Aorta (tissue), 5 donors: ENCODE measurements around the gene FMNL2. TPM values are rescaled to one million over a fixed set of nuclear protein-coding genes. Genes with fewer than 3 reads are reported as not detected.

Source experiments
- ATAC-seq: fragments of 200-7000 bp; cut with Tn5 transposase; one replicate; pipeline ENCODE4 v1.9.1; 2022; ENCODE audit warnings: moderate library complexity; ENCODE audit not compliant: low FRiP score
- DNase-seq, 2 donors: peaks; one replicate each; pipeline ENCODE4 v3.0.0-alpha.2; 2020
- H3K27ac ChIP-seq, 2 donors: one replicate each; pipeline ENCODE4 v1.5.1; 2013; ENCODE audit warnings: low read length in 2 of 2, mild to moderate bottlenecking in 2 of 2, moderate library complexity in 2 of 2, control low read depth in 1 of 2, inconsistent platforms in 1 of 2, low read depth in 1 of 2
- H3K27me3 ChIP-seq, 2 donors: one replicate each; pipeline ENCODE4 v1.6.1; 2013; ENCODE audit warnings: control low read depth in 1 of 2, low read length in 1 of 2, mild to moderate bottlenecking in 1 of 2, moderate library complexity in 1 of 2; ENCODE audit not compliant: insufficient read depth in 2 of 2, control insufficient read depth in 1 of 2
- H3K36me3 ChIP-seq, 2 donors: one replicate each; pipeline ENCODE4 v1.6.1; 2013; ENCODE audit warnings: control low read depth in 1 of 2, low read length in 1 of 2, mild to moderate bottlenecking in 1 of 2; ENCODE audit not compliant: insufficient read depth in 2 of 2, control insufficient read depth in 1 of 2
- H3K4me1 ChIP-seq, 2 donors: one replicate each; pipeline ENCODE4 v1.6.1; 2013; ENCODE audit warnings: low read length in 2 of 2, control low read depth in 1 of 2, mild to moderate bottlenecking in 1 of 2, moderate library complexity in 1 of 2; ENCODE audit not compliant: insufficient read depth in 2 of 2, control insufficient read depth in 1 of 2
- H3K4me3 ChIP-seq, 2 donors: one replicate each; pipeline ENCODE4 v1.5.1; 2013; ENCODE audit warnings: low read length in 2 of 2, control low read depth in 1 of 2, mild to moderate bottlenecking in 1 of 2
- H3K9me3 ChIP-seq: one replicate; pipeline ENCODE4 v1.6.1; 2013; ENCODE audit warnings: mild to moderate bottlenecking, low read length; ENCODE audit not compliant: control insufficient read depth
- WGBS, 2 donors: extraction: QIAGEN DNeasy Blood & Tissue Kit; methylation state at CpG; one replicate each; pipeline ENCODE4 v1.1.7; 2013; 5-methylcytosine and 5-hydroxymethylcytosine counted together
- intact Hi-C, 2 donors: fragments of 100-400 bp; cut with DNase I; formaldehyde crosslinking; loops; one replicate each; pipeline versions ENCODE4 v1.14.2 to v1.15.0; 2022
- polyA plus RNA-seq, 2 donors: library from polyadenylated mRNA; stranded (reverse); fragments of 200-250 nt; gene quantifications; one replicate each; pipeline ENCODE4 v1.2.3, GENCODE V29; 2013
- total RNA-seq, 2 donors: library from RNA; stranded (reverse); fragmentation: NEBNext Ultra II Directional; extraction: Animal tissue kit (Norgen Biotek cat#: 25700); gene quantifications; one replicate each; pipeline ENCODE4 v1.2.1, GENCODE V29; 2021
- donor health status: healthy with polysubstance abuse.
- donor health status: Bipolar disorder and iron deficiency.
- donor health status: DM: no; HTN: no; CAD: no.
- donor health status: DM: no; HTN: no; CAD: no.
- donor health status: DM: yes; HTN: yes; CAD: no.

Gene FMNL2
- total and polyA plus RNA-seq, 4 donors = 10.7 to 55.1 (median 33.7) TPM

DNA sequence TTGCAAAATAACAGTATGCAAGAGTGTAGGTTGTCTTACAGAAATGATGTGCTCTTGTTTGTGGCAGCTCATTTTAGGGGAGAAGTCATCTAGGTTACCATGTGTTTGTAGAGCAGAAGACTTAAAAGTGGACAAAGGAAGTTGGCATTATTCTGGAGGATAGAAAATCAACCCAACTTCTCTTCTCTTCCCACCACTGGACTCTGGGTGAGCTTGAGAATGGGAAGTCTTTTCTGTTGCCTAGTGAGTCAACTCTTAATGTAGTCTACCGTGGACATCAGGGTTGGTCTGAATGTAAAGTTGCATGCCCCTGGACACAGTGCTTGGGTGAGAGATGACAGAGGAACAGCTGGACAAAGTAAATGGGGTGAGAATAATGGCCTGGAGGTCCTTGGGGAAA is 98.3 kb downstream of the FMNL2 start:
- intact Hi-C loops = no loop called here
- WGBS, 2 donors = 95% methylated on average over 1 of the region's 1 CpG
- no peak overlapping the region for H3K27ac ChIP-seq
- no peak for ATAC-seq
- H3K36me3 ChIP-seq = no peaks in the 10 kb centered on the region
- DNase-seq = no peak
- no peaks in the 10 kb centered on the region for H3K9me3 ChIP-seq
- H3K4me1 ChIP-seq = peaks cover 4 to 6% of the 10 kb centered on the region in 2 donors
- no peaks in the 10 kb centered on the region for H3K27me3 ChIP-seq
- no peak overlapping the region for H3K4me3 ChIP-seq

DNA sequence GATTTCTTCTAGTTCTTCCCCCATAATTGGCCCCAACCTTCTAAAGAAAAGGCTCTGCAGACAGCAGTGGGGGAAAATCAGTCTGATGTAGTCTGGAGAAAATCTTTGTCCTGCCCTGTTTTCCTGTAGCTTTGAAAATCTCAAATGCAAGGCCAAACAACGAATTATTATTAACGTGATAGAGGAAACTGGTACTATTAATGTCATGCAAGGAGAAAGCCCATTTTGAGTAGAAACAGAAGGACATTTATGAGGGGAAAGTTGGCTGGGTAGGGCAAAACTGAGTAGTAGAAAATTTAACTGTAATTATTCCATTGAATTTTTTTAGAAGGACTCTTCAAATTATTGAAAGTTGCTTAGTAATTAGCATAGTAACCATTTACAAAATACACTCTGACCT is 98.8 kb downstream of the FMNL2 start:
- Histone ChIP-seq H3K9me3 (no peaks in the 10 kb centered on the region), H3K27me3 (no peaks in the 10 kb centered on the region), H3K27ac (no peak overlapping the region), H3K36me3 (no peaks in the 10 kb centered on the region), H3K4me3 (no peak overlapping the region), H3K4me1 (peaks cover 4 to 6% of the 10 kb centered on the region in 2 donors)
- intact Hi-C loops = no loop called here
- no peak for DNase-seq
- ATAC-seq = no peak
- WGBS, 2 donors = 67 to 80% methylated on average over 2 of the region's 2 CpGs

DNA sequence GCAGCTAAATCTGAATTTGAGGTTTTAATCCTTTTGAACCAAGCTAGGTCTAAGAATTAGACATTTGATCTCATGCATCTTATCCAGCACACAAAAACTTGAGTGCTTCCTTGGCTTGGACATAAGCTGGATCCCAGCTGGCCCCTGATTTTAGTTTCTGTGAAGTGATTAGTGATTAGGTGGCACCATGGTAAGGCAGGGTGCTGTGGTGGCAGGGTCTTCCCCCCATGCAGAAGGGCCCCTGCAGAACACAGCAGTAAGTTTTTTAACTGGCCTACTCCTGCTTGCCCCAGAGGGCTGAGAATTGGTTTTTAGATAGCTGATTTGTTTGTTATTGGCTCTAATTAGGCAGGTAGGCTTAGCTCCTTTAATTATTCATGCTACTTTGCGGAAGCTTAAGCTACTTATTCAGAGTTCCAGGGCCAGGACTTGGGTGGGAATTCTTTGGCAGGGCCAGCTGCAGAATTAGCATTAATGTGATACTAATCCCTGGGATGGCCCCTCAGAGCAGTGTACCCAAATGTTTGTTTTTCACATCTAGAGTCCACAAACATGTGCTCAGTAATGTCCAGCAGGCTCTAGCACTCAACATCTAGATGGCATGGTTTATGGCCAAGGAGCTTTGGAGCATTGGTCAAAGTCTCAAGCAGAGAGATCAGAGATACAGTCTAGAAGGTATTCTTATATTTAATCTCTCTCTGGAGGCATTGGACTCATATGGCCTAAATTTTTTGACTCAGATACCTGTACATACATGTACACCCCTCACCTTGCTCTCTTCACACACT is 99.6 kb downstream of the FMNL2 start:
- no peak overlapping the region for H3K4me3 ChIP-seq
- DNase-seq = no peak
- intact Hi-C loops = no loop called here
- no peaks in the 10 kb centered on the region for H3K9me3 ChIP-seq
- ATAC-seq = no peak
- no peaks in the 10 kb centered on the region for H3K36me3 ChIP-seq
- H3K27me3 ChIP-seq = no peaks in the 10 kb centered on the region
- WGBS, 2 donors = 95 to 98% methylated on average over 1 of the region's 1 CpG
- peaks cover 4 to 6% of the 10 kb centered on the region in 2 donors for H3K4me1 ChIP-seq
- H3K27ac ChIP-seq = no peak overlapping the region

DNA sequence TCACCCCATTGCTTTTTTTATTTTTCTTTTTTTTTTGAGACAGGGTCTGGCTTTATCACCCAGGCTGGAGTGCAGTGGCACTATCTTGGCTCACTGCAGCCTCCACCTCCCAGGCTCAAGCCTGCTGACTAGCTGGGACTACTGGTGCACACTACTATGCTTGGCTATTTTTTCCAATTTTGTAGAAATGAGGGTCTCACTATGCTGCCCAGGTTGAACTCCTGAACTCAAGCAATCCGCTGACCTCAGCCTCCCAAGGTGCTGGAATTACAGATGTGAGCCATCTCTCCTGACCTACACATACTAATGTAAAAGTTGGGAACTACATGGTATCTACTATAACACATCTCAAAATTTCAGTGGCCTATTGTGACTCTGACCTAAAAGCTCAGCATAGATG is 101.2 kb downstream of the FMNL2 start:
- no peaks in the 10 kb centered on the region for H3K36me3 ChIP-seq
- no peaks in the 10 kb centered on the region for H3K9me3 ChIP-seq
- H3K4me3 ChIP-seq = no peak overlapping the region
- ATAC-seq (no peak), DNase-seq (no peak)
- no peak overlapping the region for H3K27ac ChIP-seq
- peaks cover 4 to 6% of the 10 kb centered on the region in 2 donors for H3K4me1 ChIP-seq
- no peaks in the 10 kb centered on the region for H3K27me3 ChIP-seq
- 98 to 100% methylated on average over 1 of the region's 1 CpG for WGBS, 2 donors
- intact Hi-C loops = no loop called here

DNA sequence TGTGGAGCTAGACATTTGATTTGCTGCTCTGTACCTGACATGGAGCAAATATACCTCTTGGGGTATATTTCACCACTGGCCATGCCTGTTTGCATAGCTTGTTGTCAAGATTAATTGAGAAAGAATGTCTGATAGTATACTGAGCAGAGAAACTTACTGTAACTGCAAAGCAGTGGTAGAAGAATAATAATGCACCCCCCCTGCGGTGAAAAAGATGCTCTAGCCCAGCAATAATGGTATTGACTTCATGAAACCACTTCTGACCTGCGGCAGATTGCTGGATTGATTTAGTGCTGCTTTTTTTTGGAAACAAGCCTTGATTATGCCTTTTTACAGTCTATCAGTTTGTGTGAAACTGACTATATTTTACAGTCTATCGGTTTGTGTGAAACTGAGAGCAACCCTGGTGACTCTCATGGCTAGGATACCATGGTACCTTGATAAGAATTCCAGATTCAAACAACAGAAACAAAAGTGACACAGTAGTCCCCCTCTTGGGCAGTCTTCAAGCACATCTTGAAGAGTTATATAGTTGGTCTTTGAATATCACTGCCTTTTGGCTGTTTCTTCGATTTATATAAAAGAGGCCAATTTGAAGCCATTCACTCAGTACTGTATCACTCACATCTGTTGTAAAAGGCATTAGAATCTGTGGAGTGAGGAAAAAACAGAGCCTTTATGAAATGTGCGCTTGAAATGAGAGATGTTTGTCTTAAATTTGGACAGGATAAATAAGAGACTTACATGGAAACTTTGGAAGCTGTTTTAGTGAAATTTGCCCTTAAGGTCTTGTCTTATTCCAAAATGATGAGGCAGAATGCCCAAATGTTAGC is 102.5 kb downstream of the FMNL2 start:
- no peaks in the 10 kb centered on the region for H3K36me3 ChIP-seq
- ATAC-seq = no peak
- H3K4me3 ChIP-seq = no peak overlapping the region
- WGBS, 2 donors = 92 to 94% methylated on average over 5 of the region's 5 CpGs
- H3K4me1 ChIP-seq = peaks cover 3% of the 10 kb centered on the region in 2 donors
- H3K9me3 ChIP-seq = no peaks in the 10 kb centered on the region
- no peaks in the 10 kb centered on the region for H3K27me3 ChIP-seq
- intact Hi-C loops = no loop called here
- no peak for DNase-seq
- H3K27ac ChIP-seq = no peak overlapping the region

DNA sequence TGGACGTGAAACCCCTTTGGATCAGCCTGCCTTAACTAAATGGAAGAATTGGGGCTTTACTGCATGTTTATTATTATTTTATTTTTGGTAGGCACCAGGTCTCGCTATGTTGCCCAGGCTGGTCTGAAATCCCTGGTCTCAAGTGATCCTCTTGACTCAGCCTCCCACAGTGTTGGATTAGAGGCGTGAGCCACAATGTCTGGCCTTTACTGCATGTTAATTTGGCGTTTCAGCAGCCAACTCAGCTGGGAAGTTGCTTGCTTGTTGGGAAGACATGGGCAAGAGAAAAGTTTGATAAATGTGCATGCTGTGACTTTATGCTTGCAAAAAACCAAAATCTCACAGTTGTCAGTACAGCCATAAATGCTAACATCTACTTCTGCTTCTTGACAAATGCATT is 105.1 kb downstream of the FMNL2 start:
- WGBS, 2 donors = 89 to 91% methylated on average over 4 of the region's 4 CpGs
- Histone ChIP-seq H3K36me3 (no peaks in the 10 kb centered on the region), H3K27me3 (no peaks in the 10 kb centered on the region), H3K27ac (no peak overlapping the region), H3K9me3 (no peaks in the 10 kb centered on the region), H3K4me3 (no peak overlapping the region), H3K4me1 (peaks cover 2 to 3% of the 10 kb centered on the region in 2 donors)
- DNase-seq (no peak), ATAC-seq (no peak)
- intact Hi-C loops = no loop called here

DNA sequence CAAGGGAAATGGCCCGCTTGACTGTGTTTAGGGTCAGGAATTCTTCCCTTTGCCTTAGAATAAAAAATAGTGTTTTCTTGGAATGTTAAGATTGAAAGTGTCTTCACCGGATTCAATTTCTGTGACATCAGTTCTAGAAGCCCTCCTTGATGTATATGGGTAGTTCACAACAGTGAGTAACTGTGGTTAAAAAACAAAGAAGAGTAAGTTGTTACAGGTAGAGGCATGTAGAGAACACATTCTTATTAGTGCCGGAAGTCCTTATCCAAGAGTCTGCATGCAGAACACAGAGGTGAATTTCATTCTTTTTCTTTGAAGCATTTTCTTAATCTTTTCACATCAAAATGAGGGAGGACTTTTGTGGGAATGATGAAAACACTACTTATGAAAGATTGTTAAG is 105.5 kb downstream of the FMNL2 start:
- no peak for ATAC-seq
- 89 to 93% methylated on average over 3 of the region's 3 CpGs for WGBS, 2 donors
- DNase-seq = no peak
- H3K4me3 ChIP-seq = no peak overlapping the region
- peaks cover 3% of the 10 kb centered on the region in 2 donors for H3K4me1 ChIP-seq
- H3K27me3 ChIP-seq = no peaks in the 10 kb centered on the region
- H3K36me3 ChIP-seq = no peaks in the 10 kb centered on the region
- no peaks in the 10 kb centered on the region for H3K9me3 ChIP-seq
- H3K27ac ChIP-seq = no peak overlapping the region
- intact Hi-C loops = no loop called here

DNA sequence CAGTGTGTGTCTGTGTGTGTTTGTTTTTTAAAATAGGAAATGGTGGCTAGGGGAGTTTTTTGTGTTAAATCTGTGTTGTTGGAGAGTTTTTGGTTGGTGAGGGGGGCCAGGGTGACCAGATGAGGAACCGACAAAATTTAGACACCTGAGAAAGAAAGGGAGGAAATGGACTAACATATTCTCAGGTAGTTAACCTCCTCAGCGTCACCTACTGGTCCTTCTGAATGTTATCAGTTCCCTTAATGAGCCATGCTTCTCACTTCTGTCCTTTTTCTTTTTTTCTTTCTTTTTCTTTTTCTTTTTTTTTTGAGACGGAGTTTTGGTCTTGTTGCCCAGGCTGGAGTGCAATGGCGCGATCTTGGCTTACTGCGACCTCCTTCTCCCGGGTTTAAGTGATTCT is 107.0 kb downstream of the FMNL2 start:
- WGBS, 2 donors = 97 to 98% methylated on average over 7 of the region's 7 CpGs
- intact Hi-C loops = no loop called here
- DNase-seq (no peak), ATAC-seq (no peak)
- Histone ChIP-seq H3K27me3 (no peaks in the 10 kb centered on the region), H3K4me1 (peaks cover 0 to 4% of the 10 kb centered on the region in 2 donors), H3K4me3 (no peak overlapping the region), H3K27ac (no peak overlapping the region), H3K36me3 (no peaks in the 10 kb centered on the region), H3K9me3 (no peaks in the 10 kb centered on the region)

DNA sequence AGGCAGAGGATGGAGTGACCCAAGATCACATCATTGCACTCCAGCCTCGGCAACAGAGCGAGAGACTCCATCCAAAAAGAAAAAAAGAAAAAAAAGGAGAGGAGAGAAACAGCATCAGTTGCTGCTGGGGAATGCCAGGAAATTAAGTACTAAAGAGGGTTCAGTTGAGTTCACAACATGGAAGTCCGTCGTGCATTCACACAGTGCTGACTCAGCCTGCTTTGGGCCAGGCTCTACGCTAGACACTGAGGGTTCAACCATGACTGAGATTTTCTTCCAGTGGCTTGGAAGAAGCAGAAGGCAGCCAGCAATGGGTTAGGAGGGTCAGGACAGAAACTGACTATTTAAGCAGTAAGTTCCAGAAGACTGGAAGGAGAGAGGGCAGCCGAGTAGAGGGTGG is 108.8 kb downstream of the FMNL2 start:
- ATAC-seq (peak; percentile 52), DNase-seq (peak in 1 of 2 donors; percentile 68)
- peaks cover 0 to 4% of the 10 kb centered on the region in 2 donors for H3K4me1 ChIP-seq
- WGBS, 2 donors = 72% methylated on average over 6 of the region's 6 CpGs
- no peak overlapping the region for H3K27ac ChIP-seq
- H3K4me3 ChIP-seq = no peak overlapping the region
- H3K36me3 ChIP-seq = no peaks in the 10 kb centered on the region
- H3K27me3 ChIP-seq = no peaks in the 10 kb centered on the region
- no peaks in the 10 kb centered on the region for H3K9me3 ChIP-seq
- intact Hi-C loops = no loop called here
